Umbilical cord (tissue), 1 donor: ENCODE data around the gene RGS16. TPM values are rescaled to one million over a fixed set of nuclear protein-coding genes. Genes with fewer than 3 reads are reported as not detected.

ENCODE experiments used
- total RNA-seq: library from RNA; depleted of rRNA; stranded (reverse); fragments of >200 nt; gene quantifications from one replicate; pipeline ENCODE4 v1.2.3, GENCODE V29; 2014; ENCODE audit warnings: low replicate concordance; ENCODE audit not compliant: insufficient read depth

RGS16 gene
- total RNA-seq, 1 donor from 2014 or later = 4.6 TPM

Other genes with a start within 250 kb of the RGS16 start
- 496 TPM for gene GLUL, start 212.6 kb downstream of the RGS16 start, total RNA-seq
- gene TEDDM1, start 203.7 kb downstream of the RGS16 start, total RNA-seq = 4.6 TPM
- 1.7 TPM for gene RGSL1, start 154.2 kb downstream of the RGS16 start, total RNA-seq
- 19.5 TPM for gene RNASEL, start 15.1 kb downstream of the RGS16 start, total RNA-seq
- gene RGS8, start 80.2 kb upstream of the RGS16 start, total RNA-seq = 5.3 TPM
- 21.9 TPM for gene NPL, start 185.4 kb upstream of the RGS16 start, total RNA-seq
- 102 TPM for gene DHX9, start 235.0 kb upstream of the RGS16 start, total RNA-seq